Measurements from ENCODE around the gene ADGRE2.
A peak's percentile ranks its signal among the peaks of the same experiment; 100 is the strongest.

Gene ADGRE2

DNA sequence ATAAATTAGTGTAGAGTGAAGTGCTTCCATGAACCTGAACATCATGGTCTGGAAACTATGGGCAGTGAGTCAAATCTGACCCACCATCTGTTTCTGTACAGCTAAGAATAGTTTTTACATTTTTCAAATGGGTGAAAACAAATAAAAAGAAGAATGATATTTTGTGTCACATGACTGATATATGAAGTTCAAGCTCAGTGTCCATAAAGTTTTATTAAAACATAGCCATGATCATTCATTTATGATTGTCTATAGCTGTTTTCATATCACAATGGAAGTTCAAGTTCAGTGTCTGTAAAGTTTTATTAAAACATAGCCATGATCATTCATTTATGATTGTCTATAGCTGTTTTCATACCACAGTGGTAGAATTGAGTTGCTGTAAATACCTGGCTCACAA, 45.9 kb downstream of the ADGRE2 start:
- DNase-seq: no peak

DNA sequence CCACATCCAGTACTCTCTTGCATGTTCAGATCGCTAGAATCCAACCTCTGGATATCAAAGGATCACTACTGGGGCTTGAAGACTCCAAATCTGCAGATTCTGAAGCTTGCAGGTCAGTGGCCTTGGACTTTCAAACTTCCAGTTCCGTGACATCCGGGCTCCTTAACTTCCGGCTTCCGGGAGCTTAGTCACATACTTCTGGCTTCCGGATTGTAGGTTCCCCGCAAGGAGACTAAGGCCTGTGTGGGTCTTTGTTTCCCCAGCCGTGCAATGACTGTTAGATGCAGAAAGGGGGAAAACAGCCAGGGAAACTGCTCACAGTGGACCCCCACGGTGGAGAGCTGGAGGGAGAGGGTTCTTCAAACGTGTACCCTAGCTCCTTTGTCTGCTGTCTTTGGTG, 47.2 kb downstream of the ADGRE2 start:
- no peak for DNase-seq

DNA sequence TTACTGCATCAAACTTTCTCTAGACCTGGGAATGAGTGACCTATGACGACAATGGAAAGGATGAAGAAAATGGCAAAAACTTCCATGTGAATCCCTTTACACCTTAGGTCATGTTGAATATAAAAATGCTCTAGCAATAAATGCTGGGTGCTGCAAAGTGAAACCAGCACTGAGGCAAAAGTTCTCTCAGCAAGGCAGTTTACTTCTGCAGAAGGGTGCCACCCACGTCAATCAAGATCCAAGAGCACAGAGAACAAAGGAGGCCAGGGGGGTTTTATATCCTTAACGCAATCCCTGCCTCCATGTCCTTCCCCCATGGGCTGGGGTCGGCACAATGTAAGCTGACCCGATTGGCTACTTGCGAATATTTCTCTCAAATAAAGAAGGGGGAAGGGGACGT, 49.8 kb downstream of the ADGRE2 start:
- DNase-seq: no peak

DNA sequence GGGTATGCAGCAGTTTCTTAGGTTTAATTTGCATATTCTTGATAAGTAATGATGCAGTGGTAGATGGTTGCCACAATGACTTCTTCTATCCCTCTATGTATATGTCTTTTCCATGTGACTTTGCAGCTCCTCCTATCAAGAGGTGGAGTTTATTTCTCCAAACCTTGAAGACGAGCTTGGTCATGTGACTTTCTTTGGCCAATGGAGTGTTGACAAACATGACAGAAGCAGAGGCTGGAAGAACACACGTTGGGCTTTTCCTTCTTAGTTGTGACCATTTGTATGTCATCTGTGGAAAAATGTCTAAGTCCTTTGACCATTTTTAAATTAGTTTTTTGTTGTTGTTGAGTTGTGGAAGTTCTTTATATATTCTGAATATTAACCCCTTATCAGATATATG, 56.2 kb downstream of the ADGRE2 start:
- DNase-seq: no peak

DNA sequence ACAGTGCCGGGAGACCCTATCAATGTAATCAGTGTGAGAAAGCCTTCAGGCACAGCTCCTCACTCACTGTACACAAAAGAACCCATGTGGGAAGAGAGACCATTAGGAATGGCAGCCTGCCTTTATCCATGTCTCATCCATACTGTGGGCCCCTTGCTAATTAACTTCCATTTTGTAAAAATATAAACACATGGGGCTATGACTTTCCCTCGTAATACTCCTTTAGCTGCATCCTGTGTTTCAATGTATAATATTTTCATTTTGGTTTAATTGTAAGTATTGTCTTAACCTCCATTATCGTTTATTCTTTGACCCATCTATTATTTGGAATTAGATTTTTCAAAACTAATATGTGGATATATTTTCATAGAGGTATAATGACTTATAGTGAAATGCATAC, 59.2 kb downstream of the ADGRE2 start:
- DNase-seq: no peak

DNA sequence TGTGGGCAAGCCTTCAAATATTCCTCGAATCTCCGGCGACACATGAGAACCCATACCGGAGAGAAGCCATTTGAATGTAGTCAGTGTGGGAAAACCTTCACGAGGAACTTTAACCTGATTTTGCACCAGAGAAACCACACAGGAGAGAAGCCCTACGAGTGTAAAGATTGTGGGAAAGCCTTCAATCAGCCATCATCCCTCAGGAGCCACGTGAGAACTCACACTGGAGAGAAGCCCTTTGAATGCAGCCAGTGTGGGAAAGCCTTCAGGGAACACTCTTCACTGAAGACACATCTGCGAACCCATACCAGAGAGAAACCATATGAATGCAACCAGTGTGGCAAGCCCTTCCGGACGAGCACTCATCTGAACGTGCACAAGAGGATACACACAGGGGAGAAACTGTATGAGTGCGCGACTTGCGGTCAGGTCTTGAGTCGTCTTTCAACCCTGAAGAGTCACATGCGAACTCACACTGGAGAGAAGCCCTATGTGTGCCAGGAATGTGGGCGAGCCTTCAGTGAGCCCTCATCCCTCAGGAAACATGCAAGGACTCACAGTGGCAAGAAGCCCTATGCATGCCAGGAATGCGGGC, 59.7 kb downstream of the ADGRE2 start:
- no peak for DNase-seq

DNA sequence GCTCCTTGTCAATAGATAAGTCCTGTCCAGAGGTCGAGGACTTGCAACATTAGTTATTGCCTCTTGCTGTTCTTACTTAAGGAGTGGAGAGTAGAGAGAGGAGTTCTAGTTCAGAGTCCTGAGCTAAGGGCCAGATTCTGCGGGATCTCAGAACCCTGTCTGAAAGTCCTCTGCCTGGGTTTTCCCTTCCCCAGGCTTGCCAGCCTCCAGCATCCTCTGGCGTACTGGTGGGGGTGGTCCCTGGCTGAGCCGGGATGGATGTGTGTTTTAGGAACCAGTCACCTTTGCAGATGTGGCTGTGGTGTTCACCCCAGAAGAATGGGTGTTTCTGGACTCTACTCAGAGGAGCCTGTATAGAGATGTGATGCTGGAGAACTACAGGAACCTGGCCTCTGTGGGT, 62.5 kb downstream of the ADGRE2 start:
- no peak for DNase-seq

DNA sequence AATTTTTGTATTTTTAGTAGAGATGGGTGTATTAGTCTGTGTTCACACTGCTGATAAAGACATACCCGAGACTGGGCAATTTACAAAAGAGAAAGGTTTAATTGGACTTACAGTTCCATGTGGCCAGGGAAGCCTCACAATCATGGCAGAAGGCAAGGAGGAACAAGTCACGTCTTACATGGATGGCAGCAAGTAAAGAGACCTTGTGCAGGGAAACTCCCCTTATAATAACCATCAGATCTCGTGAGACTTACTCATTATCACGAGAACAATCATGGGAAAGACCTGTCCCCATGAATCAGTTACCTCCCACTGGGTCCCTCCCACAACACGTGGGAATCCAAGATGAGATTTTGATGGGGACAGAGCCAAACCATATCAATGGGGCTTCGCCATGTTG, 73.9 kb downstream of the ADGRE2 start:
- DNase-seq: no peak

DNA sequence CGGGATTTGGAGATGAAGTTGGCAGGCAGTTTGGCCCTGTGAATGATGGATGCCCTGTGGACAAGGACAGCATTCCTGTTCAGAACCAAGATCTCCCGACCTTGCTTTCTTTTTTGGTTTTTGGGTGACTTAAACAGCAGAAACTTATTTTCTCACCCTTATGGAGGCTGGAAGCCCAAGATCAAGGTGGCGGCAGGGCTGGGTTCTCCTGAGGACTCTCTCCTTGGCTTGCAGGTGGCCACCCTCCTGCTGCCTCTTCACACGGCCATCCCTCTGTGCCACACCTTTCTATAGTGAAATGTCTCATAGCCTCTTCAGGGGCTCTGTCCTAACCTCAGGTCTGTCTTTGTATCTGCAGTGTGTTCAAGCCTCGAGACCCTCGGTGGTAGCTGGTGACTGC, 74.5 kb downstream of the ADGRE2 start:
- DNase-seq: no peak

DNA sequence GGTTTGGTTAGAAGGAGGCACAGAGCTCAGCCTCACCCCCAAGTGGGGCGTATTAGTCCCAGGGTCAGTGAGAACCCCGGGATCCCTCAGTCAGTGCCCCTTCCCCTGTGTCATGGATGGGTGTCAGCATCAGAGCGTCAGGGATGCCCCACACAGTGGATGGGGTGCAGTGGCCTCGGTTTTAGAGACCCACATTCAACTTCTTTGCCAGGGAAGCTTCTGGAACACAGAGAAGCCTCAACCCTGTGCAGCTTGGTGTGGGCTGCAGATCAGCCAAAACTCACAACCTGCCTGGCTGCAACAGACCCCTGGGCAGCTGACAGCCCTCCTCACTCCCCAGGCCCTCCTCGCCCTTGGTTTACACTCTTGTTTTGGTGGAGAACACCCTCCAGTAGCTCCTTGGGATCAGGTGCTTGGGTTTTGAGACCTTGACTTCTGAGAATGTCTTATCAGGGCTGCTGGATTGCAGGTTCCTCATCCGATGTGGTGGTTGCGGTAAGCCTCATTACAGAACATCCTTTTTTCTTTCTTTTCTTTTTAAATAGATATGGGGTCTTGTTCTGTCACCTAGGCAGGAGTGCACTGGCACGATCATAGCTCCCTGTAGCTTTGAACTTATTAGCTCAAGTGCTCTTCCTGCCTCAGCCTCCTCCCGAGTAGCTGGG, 77.5 kb downstream of the ADGRE2 start:
- no peak for DNase-seq

DNA sequence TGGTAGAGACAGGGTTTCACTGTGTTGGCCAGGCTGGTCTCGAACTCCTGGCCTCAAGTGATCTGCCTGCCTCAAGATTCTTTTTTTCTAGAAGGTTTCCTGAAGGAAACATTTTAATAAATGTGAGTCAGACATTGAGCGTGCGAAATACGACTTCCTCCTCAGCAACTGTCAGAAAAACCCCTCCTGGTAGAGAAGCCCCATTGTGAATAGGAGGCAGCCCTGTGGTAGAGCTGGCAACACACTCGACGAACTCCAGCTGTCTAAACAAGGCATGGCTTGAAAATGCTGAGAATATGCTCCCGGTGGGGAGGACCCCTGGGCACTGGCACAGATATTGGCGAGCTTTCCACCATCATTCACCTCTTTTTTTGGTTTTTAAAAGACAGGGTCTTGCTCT, 78.7 kb downstream of the ADGRE2 start:
- DNase-seq: no peak

DNA sequence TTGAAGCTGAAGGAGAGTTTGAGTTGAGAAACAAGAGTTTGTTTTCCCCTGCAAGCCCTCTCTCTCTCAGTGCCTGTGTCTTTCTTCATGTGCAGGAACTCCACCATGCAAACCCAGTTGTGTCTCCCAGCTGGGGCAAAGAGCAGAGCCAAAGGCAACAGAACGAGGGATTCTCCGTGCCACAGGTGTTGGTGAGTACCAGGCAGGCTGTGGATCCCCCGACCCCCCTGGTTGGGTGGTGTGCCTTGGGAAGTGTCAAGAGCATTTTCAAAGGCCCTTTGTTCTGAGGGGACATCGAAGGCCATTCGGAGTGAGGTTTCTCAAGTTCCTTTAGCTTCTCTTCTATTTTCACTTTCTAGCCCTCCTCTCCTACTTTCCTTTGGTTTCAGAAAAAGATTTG, 82.9 kb downstream of the ADGRE2 start:
- no peak for DNase-seq

DNA sequence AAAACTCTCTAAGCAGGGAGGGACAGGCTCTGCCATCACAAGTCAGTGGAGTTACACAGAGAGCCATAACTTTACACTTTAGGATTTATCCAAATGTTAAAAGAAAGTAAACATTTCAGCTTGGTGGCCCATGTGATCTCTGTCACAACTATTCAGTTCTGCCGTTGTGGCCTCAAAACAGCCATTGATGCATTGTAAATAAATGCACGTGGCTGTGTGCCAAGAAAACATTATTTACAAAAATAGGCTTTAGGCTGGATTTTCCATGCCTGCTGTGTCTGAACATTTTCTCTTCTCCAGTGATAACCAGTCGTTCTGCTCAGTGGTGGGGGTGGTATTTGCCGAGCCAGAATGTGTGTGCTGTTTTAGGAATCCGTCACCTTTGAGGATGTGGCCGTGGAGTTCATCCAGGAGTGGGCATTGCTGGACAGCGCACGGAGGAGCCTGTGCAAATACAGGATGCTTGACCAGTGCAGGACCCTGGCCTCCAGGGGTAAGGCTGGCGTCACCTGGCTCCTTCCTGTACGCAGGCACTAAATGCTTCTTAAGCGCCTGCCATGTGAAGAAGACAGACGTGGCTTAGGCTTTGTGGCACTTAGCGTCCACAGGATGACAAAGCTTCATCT, 83.6 kb downstream of the ADGRE2 start:
- DNase-seq: no peak

DNA sequence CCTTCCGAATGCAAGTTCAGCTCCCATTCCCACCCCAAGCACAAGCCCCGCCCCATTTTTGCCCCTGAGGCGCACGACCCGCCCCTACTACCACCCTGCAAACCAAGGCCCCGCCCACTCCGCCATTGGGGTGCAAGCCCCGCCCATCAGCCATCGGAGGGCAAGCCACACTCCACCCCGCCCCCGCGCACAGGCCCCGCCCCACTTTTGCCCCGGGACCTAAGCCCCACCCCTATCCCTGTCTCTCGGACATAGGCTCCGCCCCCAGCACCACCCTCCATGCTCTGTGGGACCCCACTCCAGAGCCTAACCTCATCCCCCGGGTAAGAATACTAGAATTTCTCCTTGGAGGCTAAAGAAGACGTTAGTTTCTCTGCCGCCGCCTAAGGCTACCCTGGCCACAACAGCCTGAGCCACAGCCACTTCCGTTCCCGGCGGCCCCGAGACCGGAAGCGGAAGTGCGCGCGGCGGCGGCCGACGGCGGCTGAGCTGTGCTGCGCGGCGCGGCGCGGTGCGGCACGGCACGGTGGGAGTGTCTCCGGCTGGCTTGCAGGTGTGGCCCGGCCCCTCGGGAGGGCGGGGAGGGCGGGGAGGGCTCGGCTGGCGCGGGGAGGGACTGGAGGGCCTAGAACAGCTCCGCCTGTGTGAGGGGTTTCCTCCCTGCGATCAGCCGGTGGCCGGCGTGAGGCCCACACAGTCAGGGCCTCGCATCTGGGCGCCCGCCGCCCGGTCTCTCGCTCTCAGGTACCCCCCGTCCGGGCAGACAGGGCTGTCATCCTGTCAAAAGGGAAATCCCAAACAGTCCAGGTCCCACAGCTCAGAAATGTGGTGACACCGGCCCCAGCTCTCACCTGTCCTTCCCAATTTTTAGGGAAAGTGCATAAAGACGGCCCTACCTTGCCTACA, 88.5 kb downstream of the ADGRE2 start, which contains the start of gene ZNF333:
TSS of gene ZNF333 (plus strand) at position 451 of the 906 bp plus-strand sequence. CDS start 3,444 bp downstream, outside the sequence.
- DNase-seq: peak; percentile 96

DNA sequence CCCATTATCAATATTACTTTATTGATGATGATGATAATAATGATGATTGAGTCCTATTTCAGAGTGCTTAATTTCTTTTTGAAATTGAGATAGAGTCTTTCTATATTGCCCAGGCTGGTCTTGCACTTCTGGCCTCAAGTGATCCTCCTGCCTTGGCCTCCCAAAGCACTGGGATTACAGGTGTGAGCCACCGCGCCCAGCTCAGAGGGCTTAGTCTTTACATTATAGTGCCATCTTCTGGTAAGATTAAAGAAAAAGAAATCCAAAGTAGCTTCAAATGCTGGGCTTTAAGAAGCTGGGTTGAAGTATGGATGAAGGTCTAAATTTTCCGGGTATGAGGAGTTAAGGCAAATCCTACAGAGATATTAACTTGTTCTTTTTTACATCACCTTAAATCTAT, 91.9 kb downstream of the ADGRE2 start:
- DNase-seq: peak; percentile 32

DNA sequence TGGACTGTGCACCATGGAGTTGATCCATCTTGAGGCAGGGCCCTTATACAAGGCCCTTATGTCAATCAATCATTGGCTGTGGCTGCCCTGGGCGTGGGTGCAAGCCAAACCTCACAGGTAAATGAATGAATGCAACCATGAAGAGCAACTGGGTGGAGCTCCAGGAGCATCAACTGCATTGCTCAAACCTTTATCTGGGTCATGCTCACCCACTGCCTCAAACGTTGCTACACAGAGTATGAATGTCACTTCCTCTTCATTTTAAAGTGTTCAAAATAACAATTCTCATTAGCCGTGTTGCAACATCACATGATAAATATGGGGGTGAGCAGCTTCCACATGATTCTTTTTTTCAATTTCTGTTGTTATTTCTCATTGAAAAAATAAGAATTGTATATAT, 94.9 kb downstream of the ADGRE2 start:
- DNase-seq: no peak

Measured in RPMI8226 (cell line).